Stomach (tissue), 9 donors: ENCODE data around the gene BTD. TPM values are rescaled to one million over a fixed set of nuclear protein-coding genes. Genes with fewer than 3 reads are reported as not detected.

Source experiments
- DNase-seq, 2 donors: peaks; one replicate each; pipeline versions ENCODE4 v3.0.0 to v3.0.0-alpha.2; 2013 to 2019
- H3K27ac ChIP-seq, 5 donors: fragments of 200-600 bp in 4 of 5; sonication (generic) in 4 of 5; one replicate each; pipeline ENCODE4 v1.5.1; 2013 to 2019; ENCODE audit warnings: mild to moderate bottlenecking in 1 of 5, moderate library complexity in 1 of 5
- H3K27me3 ChIP-seq, 3 donors: fragments of 200-600 bp; sonication (generic); one replicate each; pipeline ENCODE4 v1.5.1; 2017 to 2019; ENCODE audit warnings: mixed run types in 1 of 3
- H3K36me3 ChIP-seq, 4 donors: fragments of 200-600 bp; sonication (generic); 1 replicate in 3 of 4; 2 replicates in 1 of 4; pipeline ENCODE4 v1.5.1; 2016 to 2019
- H3K4me1 ChIP-seq, 4 donors: fragments of 200-600 bp; sonication (generic); one replicate each; pipeline ENCODE4 v1.5.1; 2016 to 2019
- H3K4me3 ChIP-seq, 4 donors: fragments of 200-600 bp; sonication (generic) in 3 of 4; one replicate each; pipeline ENCODE4 v1.5.1; 2016 to 2019; ENCODE audit warnings: mild to moderate bottlenecking in 1 of 4
- H3K9me3 ChIP-seq, 4 donors: fragments of 200-600 bp; sonication (generic); one replicate each; pipeline ENCODE4 v1.5.1; 2016 to 2019
- CTCF ChIP-seq, 7 experiments: fragments of 450-650 bp in 4 of 7; fragments of 200-600 bp in 3 of 7; sonication (generic) in 3 of 7; IDR thresholded peaks; one replicate each; pipeline ENCODE4 v1.5.1; 2016 to 2019; ENCODE audit warnings: antibody characterized with exemption in 7 of 7, control low read depth in 2 of 7, mild to moderate bottlenecking in 1 of 7
- EP300 ChIP-seq: sonication (generic); formaldehyde crosslinking; IDR thresholded peaks from one replicate; pipeline ENCODE4 v1.6.1; 2017; ENCODE audit warnings: antibody characterized with exemption
- POLR2A ChIP-seq, 4 donors: fragments of 450-650 bp; IDR thresholded peaks; one replicate each; pipeline ENCODE4 v1.6.1; 2016; ENCODE audit warnings: antibody characterized with exemption in 4 of 4, control low read depth in 2 of 4, mild to moderate bottlenecking in 1 of 4, moderate library complexity in 1 of 4
- POLR2AphosphoS5 ChIP-seq, 3 donors: sonication (generic); formaldehyde crosslinking; IDR thresholded peaks; one replicate each; pipeline ENCODE4 v1.6.1; 2016; ENCODE audit warnings: antibody characterized with exemption in 3 of 3
- WGBS, 5 donors: extraction: QIAGEN DNeasy Blood & Tissue Kit in 3 of 5; methylation state at CpG; one replicate each; pipeline versions ENCODE4 v1.1.5 to v1.1.7; 2013 to 2018; 5-methylcytosine and 5-hydroxymethylcytosine counted together
- intact Hi-C: fragments of 100-400 bp; cut with DNase I; formaldehyde crosslinking; loops from one replicate; pipeline ENCODE4 v1.15.1; 2023; ENCODE audit warnings: low total_unique reads
- polyA plus RNA-seq, 3 donors: library from polyadenylated mRNA; stranded (reverse); fragments of 200-250 nt; gene quantifications; one replicate each; pipeline ENCODE4 v1.2.3, GENCODE V29; 2013
- total RNA-seq, 5 donors: library from RNA; depleted of rRNA; stranded (reverse); fragments of >200 nt; gene quantifications; one replicate each; pipeline versions ENCODE4 v1.1.0 to v1.2.3, GENCODE V29; 2014 to 2016
- donor health status: healthy with polysubstance abuse.
- donor health status: Bipolar disorder and iron deficiency.
- donor health status: healthy.

BTD gene
- total and polyA plus RNA-seq, 8 donors: 2.9 to 102 (median 12.0) TPM

GRCh38 chr3:15637131-15637951, 35.8 kb downstream of the BTD start:
- H3K36me3 ChIP-seq: peaks cover 0 to 7% (median 3%) of the 10 kb centered on the region in 4 donors
- no peak overlapping the region for H3K4me3 ChIP-seq
- no peak for TF ChIP-seq POLR2AphosphoS5 (IDR thresholded peaks at IDR 0.05)
- no peak for TF ChIP-seq POLR2A (IDR thresholded peaks at IDR 0.05)
- TF ChIP-seq EP300: no peak
- no peak for TF ChIP-seq CTCF (IDR thresholded peaks at IDR 0.05)
- H3K27me3 ChIP-seq: no peaks in the 10 kb centered on the region
- H3K4me1 ChIP-seq: peaks cover 15 to 61% (median 35%) of the 10 kb centered on the region in 4 donors
- no peak for DNase-seq
- no peaks in the 10 kb centered on the region for H3K9me3 ChIP-seq
- 62 to 75% (median 67%) methylated on average over 7 of the region's 7 CpGs for WGBS, 5 donors
- intact Hi-C loops: loop anchor here (10.0 kb wide), 1 partner anchor 607 kb away; no protein-coding TSS in a partner anchor
- H3K27ac ChIP-seq: peak overlapping the region in 4 of 5 donors; percentile 66 to 86 (median 72)

GRCh38 chr3:15638193-15638890, 36.8 kb downstream of the BTD start:
- Histone ChIP-seq H3K4me3 (no peak overlapping the region), H3K27ac (peak overlapping the region in 4 of 5 donors; percentile 28 to 86 (median 72)), H3K9me3 (no peaks in the 10 kb centered on the region), H3K36me3 (peaks cover 0 to 17% (median 8%) of the 10 kb centered on the region in 4 donors), H3K27me3 (no peaks in the 10 kb centered on the region), H3K4me1 (peaks cover 13 to 51% (median 29%) of the 10 kb centered on the region in 4 donors)
- intact Hi-C loops: loop anchor here (10.0 kb wide), 1 partner anchor 606 kb away; no protein-coding TSS in a partner anchor
- no peak for DNase-seq
- TF ChIP-seq CTCF (IDR thresholded peaks at IDR 0.05) (no peak), POLR2A (IDR thresholded peaks at IDR 0.05) (no peak), POLR2AphosphoS5 (IDR thresholded peaks at IDR 0.05) (peak in 2 of 3 donors; percentile 8 to 40), EP300 (peak; percentile 19)
- WGBS, 5 donors: 70 to 88% (median 80%) methylated on average over 6 of the region's 6 CpGs

- TF ChIP-seq EP300: no peak
- no peak for TF ChIP-seq POLR2A (IDR thresholded peaks at IDR 0.05)
- TF ChIP-seq POLR2AphosphoS5 (IDR thresholded peaks at IDR 0.05): no peak
- TF ChIP-seq CTCF (IDR thresholded peaks at IDR 0.05): no peak
- WGBS, 5 donors: 90 to 100% (median 96%) methylated on average over 1 of the region's 1 CpG
Measured at GRCh38 chr3:15638891-15639262, 37.3 kb downstream of the BTD start.

GRCh38 chr3:15645246-15645645, 43.7 kb downstream of the BTD start:
- H3K27me3 ChIP-seq: no peaks in the 10 kb centered on the region
- peak overlapping the region in 3 of 5 donors; percentile 39 to 80 (median 74) for H3K27ac ChIP-seq
- intact Hi-C loops: no loop called here
- no peak overlapping the region for H3K4me3 ChIP-seq
- DNase-seq: no peak
- H3K36me3 ChIP-seq: peaks cover 0 to 32% (median 19%) of the 10 kb centered on the region in 4 donors
- H3K9me3 ChIP-seq: no peaks in the 10 kb centered on the region
- TF ChIP-seq POLR2A (IDR thresholded peaks at IDR 0.05) (no peak), POLR2AphosphoS5 (IDR thresholded peaks at IDR 0.05) (no peak), EP300 (no peak), CTCF (IDR thresholded peaks at IDR 0.05) (no peak)
- WGBS, 5 donors: 91 to 95% (median 93%) methylated on average over 6 of the region's 6 CpGs
- H3K4me1 ChIP-seq: peaks cover 0 to 34% (median 20%) of the 10 kb centered on the region in 4 donors

More at GRCh38 chr3:15638891-15639262, 37.3 kb downstream of the BTD start:
- H3K4me1 ChIP-seq: peaks cover 8 to 45% (median 24%) of the 10 kb centered on the region in 4 donors
- no peaks in the 10 kb centered on the region for H3K27me3 ChIP-seq
- H3K27ac ChIP-seq: peak overlapping the region in 3 of 5 donors; percentile 66 to 86 (median 78)
- no peaks in the 10 kb centered on the region for H3K9me3 ChIP-seq
- intact Hi-C loops: loop anchor here (10.0 kb wide), 1 partner anchor 606 kb away; no protein-coding TSS in a partner anchor
- H3K4me3 ChIP-seq: no peak overlapping the region
- H3K36me3 ChIP-seq: peaks cover 0 to 19% (median 9%) of the 10 kb centered on the region in 4 donors
- DNase-seq: no peak
